ENCODE results near the gene NEDD4L. TPM values are rescaled to one million over a fixed set of nuclear protein-coding genes. Genes with fewer than 3 reads are reported as not detected.

Gene NEDD4L
- total and polyA plus RNA-seq, 12 donors: 17.8 to 110 (median 37.6) TPM

DNA sequence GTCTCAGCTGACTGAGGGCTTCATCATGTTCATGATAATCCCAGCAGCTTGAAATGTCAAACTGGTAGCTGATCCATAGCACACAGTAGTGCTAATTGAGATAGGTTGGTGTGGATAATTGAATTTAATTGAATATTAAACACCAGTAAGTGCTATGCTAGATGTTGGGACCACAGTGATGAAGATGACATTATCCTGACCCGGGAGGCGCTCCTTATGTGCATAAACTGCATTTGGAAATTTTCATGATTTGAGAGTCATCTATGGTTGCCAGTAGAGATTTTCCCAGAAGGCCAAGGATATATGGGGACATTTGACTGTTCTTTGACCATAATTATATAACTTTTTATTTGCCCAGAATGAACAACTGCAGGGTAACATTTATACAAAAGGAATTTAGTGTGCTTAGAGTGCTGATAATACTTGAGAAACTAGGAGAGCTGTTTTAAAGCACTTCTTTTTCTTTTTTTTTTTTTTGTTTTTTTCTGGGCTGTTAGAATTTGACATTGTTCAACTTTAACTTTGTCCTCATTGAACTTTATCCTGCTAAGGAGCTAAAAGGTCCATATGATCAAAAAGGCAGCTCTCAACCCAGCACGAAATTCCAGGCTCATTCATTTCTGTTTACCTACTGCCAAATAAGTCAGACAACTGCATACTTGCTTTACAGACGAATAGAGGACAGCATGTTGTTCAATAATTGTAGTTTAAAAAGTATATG lies 242.8 kb downstream of the NEDD4L start:
- WGBS, 4 donors: 87 to 92% (median 88%) methylated on average over 4 of the region's 4 CpGs
- TF ChIP-seq, protein P1, sequence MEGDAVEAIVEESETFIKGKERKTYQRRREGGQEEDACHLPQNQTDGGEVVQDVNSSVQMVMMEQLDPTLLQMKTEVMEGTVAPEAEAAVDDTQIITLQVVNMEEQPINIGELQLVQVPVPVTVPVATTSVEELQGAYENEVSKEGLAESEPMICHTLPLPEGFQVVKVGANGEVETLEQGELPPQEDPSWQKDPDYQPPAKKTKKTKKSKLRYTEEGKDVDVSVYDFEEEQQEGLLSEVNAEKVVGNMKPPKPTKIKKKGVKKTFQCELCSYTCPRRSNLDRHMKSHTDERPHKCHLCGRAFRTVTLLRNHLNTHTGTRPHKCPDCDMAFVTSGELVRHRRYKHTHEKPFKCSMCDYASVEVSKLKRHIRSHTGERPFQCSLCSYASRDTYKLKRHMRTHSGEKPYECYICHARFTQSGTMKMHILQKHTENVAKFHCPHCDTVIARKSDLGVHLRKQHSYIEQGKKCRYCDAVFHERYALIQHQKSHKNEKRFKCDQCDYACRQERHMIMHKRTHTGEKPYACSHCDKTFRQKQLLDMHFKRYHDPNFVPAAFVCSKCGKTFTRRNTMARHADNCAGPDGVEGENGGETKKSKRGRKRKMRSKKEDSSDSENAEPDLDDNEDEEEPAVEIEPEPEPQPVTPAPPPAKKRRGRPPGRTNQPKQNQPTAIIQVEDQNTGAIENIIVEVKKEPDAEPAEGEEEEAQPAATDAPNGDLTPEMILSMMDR (IDR thresholded peaks at IDR 0.05): no peak
- TF ChIP-seq POLR2A (IDR thresholded peaks at IDR 0.05): no peak
- H3K4me1 ChIP-seq (replicated peaks in 1 of 2): no peaks in the 10 kb centered on the region
- H3K4me3 ChIP-seq: no peak overlapping the region
- no peaks in the 10 kb centered on the region for H3K9me3 ChIP-seq (replicated peaks in 1 of 3)
- DNase-seq: no peak
- intact Hi-C loops (cut with DNase I): no loop called here
- H3K36me3 ChIP-seq (replicated peaks in 1 of 2): no peaks in the 10 kb centered on the region
- no peak overlapping the region for H3K27ac ChIP-seq
- H3K27me3 ChIP-seq: no peaks in the 10 kb centered on the region

DNA sequence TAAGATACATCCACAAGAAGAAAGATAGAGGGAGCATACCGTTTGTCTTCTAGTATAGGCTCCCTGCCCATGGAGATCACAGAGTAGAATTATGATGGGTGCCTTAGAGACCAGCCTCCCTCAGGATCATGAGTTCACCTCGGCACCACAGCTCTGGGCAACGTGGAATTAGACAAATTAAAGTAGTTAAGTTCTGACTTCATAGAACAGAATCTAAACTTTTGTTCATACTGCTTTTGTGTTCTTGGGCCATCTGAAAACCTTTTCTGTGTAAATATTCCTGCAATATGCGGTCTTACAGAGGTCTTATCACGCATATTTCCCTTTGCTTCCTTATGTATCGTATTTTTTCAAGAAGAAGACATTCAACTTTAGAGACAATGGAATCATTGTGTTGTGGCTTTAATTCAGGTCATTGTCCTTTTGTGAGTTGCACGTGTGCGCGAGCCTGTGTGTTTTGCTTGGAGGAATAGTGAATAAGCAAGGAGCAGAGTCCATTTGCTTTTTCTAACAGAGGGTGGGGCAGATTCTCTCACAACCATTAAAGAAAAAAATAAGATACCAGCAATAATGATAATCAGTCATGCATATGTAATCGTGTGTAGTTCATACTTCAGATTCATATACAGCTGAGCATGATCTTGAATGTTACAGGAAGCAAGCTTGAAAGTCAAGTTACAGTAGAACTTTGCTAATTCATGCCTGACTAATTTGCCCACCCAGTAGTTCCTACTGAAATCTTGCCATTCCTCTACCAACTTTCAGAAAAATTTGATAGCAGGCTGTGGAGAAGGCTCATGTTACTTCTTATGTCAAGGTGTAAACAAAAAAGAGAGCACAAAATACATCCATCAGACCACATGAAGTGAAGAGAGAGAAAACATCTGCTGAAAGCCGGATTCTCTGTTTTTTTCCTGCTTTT lies 243.6 kb downstream of the NEDD4L start:
- DNase-seq: no peak
- intact Hi-C loops (cut with DNase I): no loop called here
- no peak overlapping the region for H3K4me3 ChIP-seq
- no peak for TF ChIP-seq POLR2A (IDR thresholded peaks at IDR 0.05)
- TF ChIP-seq, protein P1 (IDR thresholded peaks at IDR 0.05): no peak
- H3K27me3 ChIP-seq: no peaks in the 10 kb centered on the region
- no peaks in the 10 kb centered on the region for H3K36me3 ChIP-seq (replicated peaks in 1 of 2)
- WGBS, 4 donors: 78 to 87% (median 83%) methylated on average over 11 of the region's 11 CpGs
- H3K9me3 ChIP-seq (replicated peaks in 1 of 3): no peaks in the 10 kb centered on the region
- no peaks in the 10 kb centered on the region for H3K4me1 ChIP-seq (replicated peaks in 1 of 2)
- no peak overlapping the region for H3K27ac ChIP-seq

DNA sequence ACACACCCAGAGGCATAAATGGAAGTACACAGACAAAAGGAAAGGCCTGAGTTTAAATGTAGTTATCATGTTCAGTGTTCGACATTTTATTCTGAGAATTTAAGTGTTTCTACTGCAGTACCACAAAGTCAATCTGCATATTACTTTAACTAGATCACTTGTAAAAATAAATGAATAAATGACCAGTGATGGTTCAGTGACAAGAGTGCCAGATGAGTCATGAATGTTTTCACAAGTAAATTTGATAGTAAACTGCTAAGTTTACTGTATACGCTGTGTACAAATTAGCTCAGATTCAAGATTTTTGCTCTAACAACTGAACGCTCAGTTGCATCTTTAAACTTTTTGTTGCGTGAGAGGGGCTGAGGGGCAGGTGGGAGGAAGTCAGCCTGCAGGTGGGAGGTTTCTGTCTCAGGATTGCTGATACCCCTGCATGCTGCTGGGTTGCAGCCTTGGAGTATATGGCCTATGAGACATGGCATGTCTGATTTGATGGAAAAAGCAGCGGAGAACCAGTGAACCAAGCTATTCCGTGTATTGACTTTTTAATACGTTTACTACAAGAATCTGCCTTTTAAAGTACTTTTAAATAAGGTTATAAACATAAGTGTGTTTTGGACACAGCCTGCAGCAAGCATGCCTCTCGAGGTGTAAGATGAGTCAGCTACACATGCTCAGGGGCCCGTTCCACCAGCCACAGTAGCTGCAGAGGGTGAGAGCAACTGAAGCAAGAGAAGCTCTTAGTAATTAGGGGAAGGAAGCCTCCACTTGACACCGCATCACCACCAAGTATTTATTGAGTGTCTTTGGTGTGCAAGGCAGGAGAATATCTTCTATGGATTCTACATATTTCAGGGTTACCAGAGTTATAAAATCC lies 245.1 kb downstream of the NEDD4L start:
- Histone ChIP-seq H3K4me3 (no peak overlapping the region), H3K4me1 (replicated peaks in 1 of 2) (no peaks in the 10 kb centered on the region), H3K36me3 (replicated peaks in 1 of 2) (no peaks in the 10 kb centered on the region), H3K9me3 (replicated peaks in 1 of 3) (no peaks in the 10 kb centered on the region), H3K27me3 (no peaks in the 10 kb centered on the region), H3K27ac (no peak overlapping the region)
- no peak for TF ChIP-seq POLR2A (IDR thresholded peaks at IDR 0.05)
- TF ChIP-seq, protein P1 (IDR thresholded peaks at IDR 0.05): no peak
- 83 to 89% (median 86%) methylated on average over 10 of the region's 10 CpGs for WGBS, 4 donors
- peak in 1 of 7 donors; percentile 16 for DNase-seq
- intact Hi-C loops (cut with DNase I): no loop called here

Data from adrenal gland (tissue), 12 donors.